GM12865 (cell line): ENCODE measurements around the gene TENT5C.

Source experiments
- DNase-seq: peaks from one replicate; pipeline ENCODE4 v3.0.0; 2010; ENCODE audit warnings: low read depth
- H3K4me3 ChIP-seq: 2 replicates; pipeline ENCODE4 v1.5.1; 2011; ENCODE audit warnings: mild to moderate bottlenecking, low read depth, low read length, control low read depth
- CTCF ChIP-seq: IDR thresholded peaks from 2 replicates; pipeline ENCODE4 v1.5.1; 2011; ENCODE audit warnings: low read length, control low read depth, low read depth, inconsistent platforms; ENCODE audit not compliant: insufficient read depth; ENCODE audit errors: missing control alignments

TENT5C gene

GRCh38 chr1:117584181-117584580 is 21.7 kb upstream of the TENT5C start:
- TF ChIP-seq CTCF, result no peak

GRCh38 chr1:117585086-117585485 is 20.8 kb upstream of the TENT5C start:
- no peak for DNase-seq
- no peak for TF ChIP-seq CTCF
- no peak overlapping the region for H3K4me3 ChIP-seq

More at GRCh38 chr1:117584181-117584580, 21.7 kb upstream of the TENT5C start:
- H3K4me3 ChIP-seq, result no peak overlapping the region
- no peak for DNase-seq

GRCh38 chr1:117586337-117586736 is 19.5 kb upstream of the TENT5C start:
- no peak for TF ChIP-seq CTCF
- no peak for DNase-seq
- H3K4me3 ChIP-seq, result no peak overlapping the region

- TF ChIP-seq CTCF, result no peak
- H3K4me3 ChIP-seq, result no peak overlapping the region
- no peak for DNase-seq
These were observed 18.9 kb upstream of the TENT5C start for GRCh38 chr1:117586747-117587498.

GRCh38 chr1:117587499-117588356 is 18.1 kb upstream of the TENT5C start:
- TF ChIP-seq CTCF, result no peak
- no peak overlapping the region for H3K4me3 ChIP-seq
- no peak for DNase-seq

GRCh38 chr1:117589544-117589943 is 16.3 kb upstream of the TENT5C start:
- H3K4me3 ChIP-seq, result no peak overlapping the region
- no peak for TF ChIP-seq CTCF
- DNase-seq, result no peak
